ENCODE results near the gene MDM1.

MDM1 gene

GRCh38 chr12:68269779-68270178, 62.4 kb downstream of the MDM1 start (continued):
- TF ChIP-seq, protein P1, sequence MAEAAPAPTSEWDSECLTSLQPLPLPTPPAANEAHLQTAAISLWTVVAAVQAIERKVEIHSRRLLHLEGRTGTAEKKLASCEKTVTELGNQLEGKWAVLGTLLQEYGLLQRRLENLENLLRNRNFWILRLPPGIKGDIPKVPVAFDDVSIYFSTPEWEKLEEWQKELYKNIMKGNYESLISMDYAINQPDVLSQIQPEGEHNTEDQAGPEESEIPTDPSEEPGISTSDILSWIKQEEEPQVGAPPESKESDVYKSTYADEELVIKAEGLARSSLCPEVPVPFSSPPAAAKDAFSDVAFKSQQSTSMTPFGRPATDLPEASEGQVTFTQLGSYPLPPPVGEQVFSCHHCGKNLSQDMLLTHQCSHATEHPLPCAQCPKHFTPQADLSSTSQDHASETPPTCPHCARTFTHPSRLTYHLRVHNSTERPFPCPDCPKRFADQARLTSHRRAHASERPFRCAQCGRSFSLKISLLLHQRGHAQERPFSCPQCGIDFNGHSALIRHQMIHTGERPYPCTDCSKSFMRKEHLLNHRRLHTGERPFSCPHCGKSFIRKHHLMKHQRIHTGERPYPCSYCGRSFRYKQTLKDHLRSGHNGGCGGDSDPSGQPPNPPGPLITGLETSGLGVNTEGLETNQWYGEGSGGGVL (tag by site-specific recombination; IDR thresholded peaks at IDR 0.05), result no peak
- TF ChIP-seq TRIM28 (IDR thresholded peaks at IDR 0.05; ENCODE audit: borderline replicate concordance, low read length) (no peak), PATZ1 (tag by site-specific recombination; IDR thresholded peaks at IDR 0.05) (no peak), ZNF157 (tag by site-specific recombination; IDR thresholded peaks at IDR 0.05) (no peak), ZNF48 (tag by site-specific recombination; IDR thresholded peaks at IDR 0.05) (no peak)

GRCh38 chr12:68268967-68269366, 63.2 kb downstream of the MDM1 start:
- POLR2A ChIA-PET, result no interaction called here
- H3K27ac ChIP-seq (ENCODE audit: extremely low read depth, low read depth, low read length), result no peak overlapping the region
- no peaks in the 10 kb centered on the region for H3K4me1 ChIP-seq (ENCODE audit: control insufficient read depth, insufficient read depth, low read length)
- H3K9me3 ChIP-seq (ENCODE audit: control insufficient read depth, insufficient read depth, low read depth, low read length), result no peaks in the 10 kb centered on the region
- CTCF ChIA-PET, result no interaction called here
- no peaks in the 10 kb centered on the region; a peak in 1 of 3 replicates for H3K36me3 ChIP-seq (ENCODE audit: control insufficient read depth in 2 of 2, insufficient read depth in 1 of 2, low read length in 2 of 2)
- H3K4me3 ChIP-seq (ENCODE audit: low read depth, low read length), result no peak overlapping the region
- no peak for TF ChIP-seq ZNF692 (tag by site-specific recombination; IDR thresholded peaks at IDR 0.05)
- TF ChIP-seq, protein P2, sequence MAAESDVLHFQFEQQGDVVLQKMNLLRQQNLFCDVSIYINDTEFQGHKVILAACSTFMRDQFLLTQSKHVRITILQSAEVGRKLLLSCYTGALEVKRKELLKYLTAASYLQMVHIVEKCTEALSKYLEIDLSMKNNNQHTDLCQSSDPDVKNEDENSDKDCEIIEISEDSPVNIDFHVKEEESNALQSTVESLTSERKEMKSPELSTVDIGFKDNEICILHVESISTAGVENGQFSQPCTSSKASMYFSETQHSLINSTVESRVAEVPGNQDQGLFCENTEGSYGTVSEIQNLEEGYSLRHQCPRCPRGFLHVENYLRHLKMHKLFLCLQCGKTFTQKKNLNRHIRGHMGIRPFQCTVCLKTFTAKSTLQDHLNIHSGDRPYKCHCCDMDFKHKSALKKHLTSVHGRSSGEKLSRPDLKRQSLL (tag by site-specific recombination; IDR thresholded peaks at IDR 0.05), result no peak
- no peak for TF ChIP-seq ZNF48 (tag by site-specific recombination; IDR thresholded peaks at IDR 0.05)
- TF ChIP-seq IKZF3 (tag by site-specific recombination; IDR thresholded peaks at IDR 0.05), result no peak
- TF ChIP-seq ZNF549 (tag by site-specific recombination; IDR thresholded peaks at IDR 0.05), result no peak
- TF ChIP-seq ZSCAN5A (tag by site-specific recombination; IDR thresholded peaks at IDR 0.05), result no peak

GRCh38 chr12:68267892-68268396, 64.2 kb downstream of the MDM1 start:
- POLR2A ChIA-PET, result interaction anchor here (0.7 kb wide), 1 partner anchor 1210 kb away, joined by 3 read pairs; no protein-coding TSS in a partner anchor
- no peak for TF ChIP-seq ZFP37 (tag by site-specific recombination; IDR thresholded peaks at IDR 0.05)
- TF ChIP-seq ZNF280C (tag by site-specific recombination; IDR thresholded peaks at IDR 0.05), result no peak
- TF ChIP-seq ZNF548 (tag by site-specific recombination; IDR thresholded peaks at IDR 0.05), result no peak
- TF ChIP-seq ZNF350 (tag by site-specific recombination; IDR thresholded peaks at IDR 0.05), result no peak
- TF ChIP-seq ZNF791 (tag by site-specific recombination; IDR thresholded peaks at IDR 0.05), result no peak
- TF ChIP-seq ZNF792 (tag by site-specific recombination; IDR thresholded peaks at IDR 0.05), result no peak
- TF ChIP-seq GLIS2 (tag by site-specific recombination; IDR thresholded peaks at IDR 0.05), result no peak
- TF ChIP-seq ZNF169 (tag by site-specific recombination; IDR thresholded peaks at IDR 0.05), result no peak
- TF ChIP-seq ZNF266 (tag by site-specific recombination; IDR thresholded peaks at IDR 0.05; ENCODE audit: low read depth), result no peak
- Histone ChIP-seq H3K9me3 (ENCODE audit: control insufficient read depth, insufficient read depth, low read depth, low read length) (no peaks in the 10 kb centered on the region), H3K27ac (ENCODE audit: extremely low read depth, low read depth, low read length) (no peak overlapping the region), H3K36me3 (ENCODE audit: control insufficient read depth in 2 of 2, insufficient read depth in 1 of 2, low read length in 2 of 2) (no peaks in the 10 kb centered on the region; a peak in 1 of 3 replicates), H3K4me1 (ENCODE audit: control insufficient read depth, insufficient read depth, low read length) (no peaks in the 10 kb centered on the region), H3K4me3 (ENCODE audit: low read depth, low read length) (no peak overlapping the region)
- CTCF ChIA-PET, result no interaction called here

All from HEK293 (cell line).